ENCODE results near the gene ELMO3.

- TF ChIP-seq XBP1 (CRISPR knock-in tag; IDR thresholded peaks at IDR 0.05) (no peak), RFX5 (IDR thresholded peaks at IDR 0.05; ENCODE audit: low read depth, low read length) (no peak), USF2 (IDR thresholded peaks at IDR 0.05; ENCODE audit: low read depth, low read length) (no peak), USF2 (CRISPR knock-in tag; IDR thresholded peaks at IDR 0.05; ENCODE audit: borderline replicate concordance) (no peak), ZEB1 (IDR thresholded peaks at IDR 0.05; ENCODE audit: insufficient replicate concordance, low read depth) (no peak), SP2 (CRISPR knock-in tag; IDR thresholded peaks at IDR 0.05) (no peak), ZNF296 (CRISPR knock-in tag; conservative IDR thresholded peaks at IDR 0.05) (no peak), ETS1 (CRISPR knock-in tag; IDR thresholded peaks at IDR 0.05) (no peak), NBN (conservative IDR thresholded peaks at IDR 0.05) (no peak)
- TF ChIP-seq, protein P1, sequence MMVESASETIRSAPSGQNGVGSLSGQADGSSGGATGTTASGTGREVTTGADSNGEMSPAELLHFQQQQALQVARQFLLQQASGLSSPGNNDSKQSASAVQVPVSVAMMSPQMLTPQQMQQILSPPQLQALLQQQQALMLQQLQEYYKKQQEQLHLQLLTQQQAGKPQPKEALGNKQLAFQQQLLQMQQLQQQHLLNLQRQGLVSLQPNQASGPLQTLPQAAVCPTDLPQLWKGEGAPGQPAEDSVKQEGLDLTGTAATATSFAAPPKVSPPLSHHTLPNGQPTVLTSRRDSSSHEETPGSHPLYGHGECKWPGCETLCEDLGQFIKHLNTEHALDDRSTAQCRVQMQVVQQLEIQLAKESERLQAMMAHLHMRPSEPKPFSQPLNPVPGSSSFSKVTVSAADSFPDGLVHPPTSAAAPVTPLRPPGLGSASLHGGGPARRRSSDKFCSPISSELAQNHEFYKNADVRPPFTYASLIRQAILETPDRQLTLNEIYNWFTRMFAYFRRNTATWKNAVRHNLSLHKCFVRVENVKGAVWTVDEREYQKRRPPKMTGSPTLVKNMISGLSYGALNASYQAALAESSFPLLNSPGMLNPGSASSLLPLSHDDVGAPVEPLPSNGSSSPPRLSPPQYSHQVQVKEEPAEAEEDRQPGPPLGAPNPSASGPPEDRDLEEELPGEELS (CRISPR knock-in tag; IDR thresholded peaks at IDR 0.05) = no peak
- TF ChIP-seq, protein P2, sequence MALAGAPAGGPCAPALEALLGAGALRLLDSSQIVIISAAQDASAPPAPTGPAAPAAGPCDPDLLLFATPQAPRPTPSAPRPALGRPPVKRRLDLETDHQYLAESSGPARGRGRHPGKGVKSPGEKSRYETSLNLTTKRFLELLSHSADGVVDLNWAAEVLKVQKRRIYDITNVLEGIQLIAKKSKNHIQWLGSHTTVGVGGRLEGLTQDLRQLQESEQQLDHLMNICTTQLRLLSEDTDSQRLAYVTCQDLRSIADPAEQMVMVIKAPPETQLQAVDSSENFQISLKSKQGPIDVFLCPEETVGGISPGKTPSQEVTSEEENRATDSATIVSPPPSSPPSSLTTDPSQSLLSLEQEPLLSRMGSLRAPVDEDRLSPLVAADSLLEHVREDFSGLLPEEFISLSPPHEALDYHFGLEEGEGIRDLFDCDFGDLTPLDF (CRISPR knock-in tag; IDR thresholded peaks at IDR 0.05) = no peak
- TF ChIP-seq, protein P3, sequence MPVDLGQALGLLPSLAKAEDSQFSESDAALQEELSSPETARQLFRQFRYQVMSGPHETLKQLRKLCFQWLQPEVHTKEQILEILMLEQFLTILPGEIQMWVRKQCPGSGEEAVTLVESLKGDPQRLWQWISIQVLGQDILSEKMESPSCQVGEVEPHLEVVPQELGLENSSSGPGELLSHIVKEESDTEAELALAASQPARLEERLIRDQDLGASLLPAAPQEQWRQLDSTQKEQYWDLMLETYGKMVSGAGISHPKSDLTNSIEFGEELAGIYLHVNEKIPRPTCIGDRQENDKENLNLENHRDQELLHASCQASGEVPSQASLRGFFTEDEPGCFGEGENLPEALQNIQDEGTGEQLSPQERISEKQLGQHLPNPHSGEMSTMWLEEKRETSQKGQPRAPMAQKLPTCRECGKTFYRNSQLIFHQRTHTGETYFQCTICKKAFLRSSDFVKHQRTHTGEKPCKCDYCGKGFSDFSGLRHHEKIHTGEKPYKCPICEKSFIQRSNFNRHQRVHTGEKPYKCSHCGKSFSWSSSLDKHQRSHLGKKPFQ (CRISPR knock-in tag; IDR thresholded peaks at IDR 0.05; ENCODE audit: insufficient replicate concordance) = no peak
- TF ChIP-seq, protein P4, sequence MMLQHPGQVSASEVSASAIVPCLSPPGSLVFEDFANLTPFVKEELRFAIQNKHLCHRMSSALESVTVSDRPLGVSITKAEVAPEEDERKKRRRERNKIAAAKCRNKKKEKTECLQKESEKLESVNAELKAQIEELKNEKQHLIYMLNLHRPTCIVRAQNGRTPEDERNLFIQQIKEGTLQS (CRISPR knock-in tag; IDR thresholded peaks at IDR 0.05) = no peak
These were observed 13.2 kb upstream of the ELMO3 start for GRCh38 chr16:67185651-67186134.

Data from HepG2 (cell line).